H9 (cell line): ENCODE data around the gene BAG2. TPM values are rescaled to one million over a fixed set of nuclear protein-coding genes. Genes with fewer than 3 reads are reported as not detected.

Experiments
- DNase-seq: peaks from one replicate; pipeline ENCODE4 v3.0.0-alpha.2; 2017
- H2AFZ ChIP-seq: one replicate; pipeline ENCODE4 v1.6.1; 2013; ENCODE audit warnings: mild to moderate bottlenecking, low read length, control low read depth, moderate library complexity
- H2AK5ac ChIP-seq: 2 replicates; pipeline ENCODE4 v1.6.1; 2013; ENCODE audit warnings: low read length, control low read depth, mixed read lengths; ENCODE audit not compliant: insufficient read length
- H2BK120ac ChIP-seq: one replicate; pipeline ENCODE4 v1.6.1; 2013; ENCODE audit warnings: low read depth, mild to moderate bottlenecking, low read length, control low read depth, inconsistent platforms; ENCODE audit not compliant: poor library complexity, severe bottlenecking
- H2BK12ac ChIP-seq: 2 replicates; pipeline ENCODE4 v1.6.1; 2013; ENCODE audit warnings: low read length, control low read depth, mixed read lengths, low read depth; ENCODE audit not compliant: insufficient read length
- H2BK15ac ChIP-seq: 2 replicates; pipeline ENCODE4 v1.6.1; 2013; ENCODE audit warnings: low read depth, low read length, control low read depth
- H2BK20ac ChIP-seq: one replicate; pipeline ENCODE4 v1.6.1; 2013; ENCODE audit warnings: low read depth, mild to moderate bottlenecking, low read length, control low read depth, inconsistent platforms; ENCODE audit not compliant: poor library complexity, severe bottlenecking
- H2BK5ac ChIP-seq: 2 replicates; pipeline ENCODE4 v1.6.1; 2013; ENCODE audit warnings: low read length, control low read depth, mixed read lengths; ENCODE audit not compliant: insufficient read length
- H3K14ac ChIP-seq: 2 replicates; pipeline ENCODE4 v1.6.1; 2013; ENCODE audit warnings: low read length, control low read depth; ENCODE audit not compliant: insufficient read depth
- H3K18ac ChIP-seq: 2 replicates; pipeline ENCODE4 v1.6.1; 2013; ENCODE audit warnings: low read depth, mild to moderate bottlenecking, mixed read lengths, low read length, control low read depth; ENCODE audit not compliant: insufficient read length
- H3K23ac ChIP-seq: 2 replicates; pipeline ENCODE4 v1.6.1; 2013; ENCODE audit warnings: low read length, control low read depth, mixed read lengths, low read depth; ENCODE audit not compliant: insufficient read length
- H3K23me2 ChIP-seq: 2 replicates; pipeline ENCODE4 v1.6.1; 2013; ENCODE audit warnings: low read depth, mild to moderate bottlenecking, mixed read lengths, low read length, control low read depth; ENCODE audit not compliant: insufficient read length, poor library complexity, severe bottlenecking
- H3K27ac ChIP-seq: 2 replicates; pipeline ENCODE4 v1.5.1; 2013; ENCODE audit warnings: low read length, control low read depth, mixed read lengths, low read depth; ENCODE audit not compliant: insufficient read length
- H3K27me3 ChIP-seq: 2 replicates; pipeline ENCODE4 v1.6.1; 2013; ENCODE audit warnings: low read length, control low read depth, inconsistent platforms; ENCODE audit not compliant: insufficient read depth
- H3K4ac ChIP-seq: 2 replicates; pipeline ENCODE4 v1.6.1; 2013; ENCODE audit warnings: low read depth, mild to moderate bottlenecking, control low read depth, inconsistent platforms, low read length, moderate library complexity
- H3K4me1 ChIP-seq: 2 replicates; pipeline ENCODE4 v1.6.1; 2013; ENCODE audit warnings: low read length, control low read depth, inconsistent platforms; ENCODE audit not compliant: insufficient read depth
- H3K4me2 ChIP-seq: 2 replicates; pipeline ENCODE4 v1.6.1; 2013; ENCODE audit warnings: low read length, control low read depth, mixed read lengths; ENCODE audit not compliant: insufficient read length, insufficient read depth
- H3K56ac ChIP-seq: 2 replicates; pipeline ENCODE4 v1.6.1; 2013; ENCODE audit warnings: low read depth, mild to moderate bottlenecking, mixed read lengths, low read length, control low read depth; ENCODE audit not compliant: insufficient read length
- H3K79me1 ChIP-seq: 2 replicates; pipeline ENCODE4 v1.6.1; 2013; ENCODE audit warnings: low read depth, mild to moderate bottlenecking, moderate library complexity, low read length, control low read depth, inconsistent platforms; ENCODE audit not compliant: insufficient read depth, poor library complexity, severe bottlenecking
- H3K79me2 ChIP-seq: 2 replicates; pipeline ENCODE4 v1.6.1; 2013; ENCODE audit warnings: low read length, control low read depth, inconsistent platforms; ENCODE audit not compliant: insufficient read depth
- H3K9ac ChIP-seq: 2 replicates; pipeline ENCODE4 v1.6.1; 2013; ENCODE audit warnings: low read length, control low read depth, mixed read lengths; ENCODE audit not compliant: insufficient read length; ENCODE audit errors: extremely low read depth
- H3K9me3 ChIP-seq: one replicate; pipeline ENCODE4 v1.6.1; 2013; ENCODE audit warnings: low read depth, low read length, inconsistent platforms; ENCODE audit not compliant: control insufficient read depth
- H3T11ph ChIP-seq: one replicate; pipeline ENCODE4 v1.6.1; 2013; ENCODE audit warnings: mild to moderate bottlenecking, low read length, control low read depth, inconsistent platforms
- H4K20me1 ChIP-seq: one replicate; pipeline ENCODE4 v1.6.1; 2013; ENCODE audit not compliant: control insufficient read depth, insufficient read length, insufficient read depth
- H4K5ac ChIP-seq: 2 replicates; pipeline ENCODE4 v1.6.1; 2013; ENCODE audit warnings: low read depth, mild to moderate bottlenecking, mixed read lengths, low read length, control low read depth; ENCODE audit not compliant: insufficient read length
- H4K8ac ChIP-seq: replicated peaks from 2 replicates; pipeline ENCODE4 v1.6.1; 2013; ENCODE audit warnings: low read length, control low read depth, mixed read lengths, low read depth; ENCODE audit not compliant: insufficient read length
- H4K91ac ChIP-seq: 2 replicates; pipeline ENCODE4 v1.6.1; 2013; ENCODE audit warnings: low read depth, mild to moderate bottlenecking, moderate library complexity, mixed read lengths, low read length, control low read depth; ENCODE audit not compliant: insufficient read length
- H3K27ac Mint-ChIP-seq, 3 experiments: 2 replicates in 2 of 3; 3 replicates in 1 of 3; pipeline ENCODE4 v1.8.0; 2020 to 2021; ENCODE audit warnings: mixed read lengths in 3 of 3, mild to moderate bottlenecking in 1 of 3, moderate library complexity in 1 of 3
- H3K27me3 Mint-ChIP-seq: 2 replicates; pipeline ENCODE4 v1.8.0; 2021; ENCODE audit warnings: low read depth, mild to moderate bottlenecking, moderate library complexity, mixed read lengths
- H3K36me3 Mint-ChIP-seq, 3 experiments: 2 replicates in 2 of 3; 3 replicates in 1 of 3; pipeline ENCODE4 v1.8.0; 2020 to 2021; ENCODE audit warnings: low read depth in 3 of 3, mixed read lengths in 3 of 3; ENCODE audit not compliant: insufficient read depth in 1 of 3
- H3K4me1 Mint-ChIP-seq, 2 experiments: 2 replicates each; pipeline ENCODE4 v1.8.0; 2020; ENCODE audit warnings: mixed read lengths in 2 of 2
- H3K4me3 Mint-ChIP-seq, 2 experiments: 2 replicates in 1 of 2; 3 replicates in 1 of 2; pipeline ENCODE4 v1.8.0; 2020 to 2021; ENCODE audit warnings: mild to moderate bottlenecking in 2 of 2, mixed read lengths in 2 of 2, moderate library complexity in 1 of 2
- H3K9me3 Mint-ChIP-seq, 2 experiments: 2 replicates in 1 of 2; 3 replicates in 1 of 2; pipeline ENCODE4 v1.8.0; 2020; ENCODE audit warnings: mild to moderate bottlenecking in 2 of 2, mixed read lengths in 2 of 2, moderate library complexity in 1 of 2
- WGBS: extraction: QIAGEN DNeasy Blood & Tissue Kit; methylation state at CpG from one replicate; pipeline ENCODE4 v1.1.7; 2013; ENCODE audit warnings: missing lambda C conversion rate, low lambda C conversion rate, mixed read lengths; ENCODE audit not compliant: insufficient read length; ENCODE audit errors: extremely low coverage; 5-methylcytosine and 5-hydroxymethylcytosine counted together
- total RNA-seq: library from RNA; stranded (reverse); gene quantifications from 2 replicates; pipeline ENCODE4 v1.2.1, GENCODE V29; 2021
- TF ChIP-seq, protein P1 (sequence below): fragments of 200-600 bp; sonication (generic); conservative IDR thresholded peaks from 3 replicates; pipeline ENCODE4 v1.8.0; 2021; ENCODE audit warnings: antibody characterized with exemption, mild to moderate bottlenecking

BAG2 gene
- total RNA-seq, 1 experiment from 2014 or later, result 8.4 TPM

- H3K27me3 ChIP-seq, result no peaks in the 10 kb centered on the region
- no peak overlapping the region for H3K9ac ChIP-seq
- H2BK120ac ChIP-seq, result no peak overlapping the region
- H3K27ac Mint-ChIP-seq, result no peak overlapping the region
- no peaks in the 10 kb centered on the region for H3K4me1 ChIP-seq
- H3K9me3 Mint-ChIP-seq, result no peaks in the 10 kb centered on the region
- H4K20me1 ChIP-seq, result no peaks in the 10 kb centered on the region
- no peak overlapping the region for H4K5ac ChIP-seq
- H3K18ac ChIP-seq, result no peak overlapping the region
- peaks cover 2% of the 10 kb centered on the region; the same call in 1 of the 2 replicates for H3K79me2 ChIP-seq
- H2AK5ac ChIP-seq, result no peak overlapping the region
- H3K4ac ChIP-seq, result no peak overlapping the region
- no peak overlapping the region for H2AFZ ChIP-seq
- no peak overlapping the region for H3K23ac ChIP-seq
- TF ChIP-seq, protein P1, sequence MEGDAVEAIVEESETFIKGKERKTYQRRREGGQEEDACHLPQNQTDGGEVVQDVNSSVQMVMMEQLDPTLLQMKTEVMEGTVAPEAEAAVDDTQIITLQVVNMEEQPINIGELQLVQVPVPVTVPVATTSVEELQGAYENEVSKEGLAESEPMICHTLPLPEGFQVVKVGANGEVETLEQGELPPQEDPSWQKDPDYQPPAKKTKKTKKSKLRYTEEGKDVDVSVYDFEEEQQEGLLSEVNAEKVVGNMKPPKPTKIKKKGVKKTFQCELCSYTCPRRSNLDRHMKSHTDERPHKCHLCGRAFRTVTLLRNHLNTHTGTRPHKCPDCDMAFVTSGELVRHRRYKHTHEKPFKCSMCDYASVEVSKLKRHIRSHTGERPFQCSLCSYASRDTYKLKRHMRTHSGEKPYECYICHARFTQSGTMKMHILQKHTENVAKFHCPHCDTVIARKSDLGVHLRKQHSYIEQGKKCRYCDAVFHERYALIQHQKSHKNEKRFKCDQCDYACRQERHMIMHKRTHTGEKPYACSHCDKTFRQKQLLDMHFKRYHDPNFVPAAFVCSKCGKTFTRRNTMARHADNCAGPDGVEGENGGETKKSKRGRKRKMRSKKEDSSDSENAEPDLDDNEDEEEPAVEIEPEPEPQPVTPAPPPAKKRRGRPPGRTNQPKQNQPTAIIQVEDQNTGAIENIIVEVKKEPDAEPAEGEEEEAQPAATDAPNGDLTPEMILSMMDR, result no peak
- H2BK15ac ChIP-seq, result no peak overlapping the region
- no peak overlapping the region for H2BK20ac ChIP-seq
- H3K23me2 ChIP-seq, result no peaks in the 10 kb centered on the region
- no peak overlapping the region for H2BK5ac ChIP-seq
- no peak overlapping the region for H4K8ac ChIP-seq
- no peak overlapping the region for H2BK12ac ChIP-seq
- no peak overlapping the region for H3K27ac ChIP-seq
- H3K4me3 Mint-ChIP-seq, result no peak overlapping the region
- no peak overlapping the region for H3K4me2 ChIP-seq
- no peaks in the 10 kb centered on the region for H3K27me3 Mint-ChIP-seq
- H3K56ac ChIP-seq, result no peak overlapping the region
- no peak overlapping the region for H4K91ac ChIP-seq
- H3K36me3 Mint-ChIP-seq, result peaks cover 0 to 5% (median 0%) of the 10 kb centered on the region in 3 experiments; a peak in 2 of 7 replicates
- H3K14ac ChIP-seq, result no peak overlapping the region
- peaks cover 12 to 18% of the 10 kb centered on the region in 2 experiments for H3K4me1 Mint-ChIP-seq
- H3T11ph ChIP-seq, result no peak overlapping the region
- no CpG with 5 or more reads among the region's 2 CpGs for WGBS
- DNase-seq, result no peak
- H3K79me1 ChIP-seq, result no peaks in the 10 kb centered on the region
- H3K9me3 ChIP-seq, result no peaks in the 10 kb centered on the region
Measured at GRCh38 chr6:57207141-57207540, 35.0 kb downstream of the BAG2 start.
